G401.6 (cell line): Measurements from ENCODE around the gene SAP30L.

Experiments
- FAIRE-seq: peaks from 2 replicates; lab custom pipeline; 2012; peaks lifted over from hg19 to GRCh38; lab: Jason Lieb, UNC

The SAP30L gene

DNA sequence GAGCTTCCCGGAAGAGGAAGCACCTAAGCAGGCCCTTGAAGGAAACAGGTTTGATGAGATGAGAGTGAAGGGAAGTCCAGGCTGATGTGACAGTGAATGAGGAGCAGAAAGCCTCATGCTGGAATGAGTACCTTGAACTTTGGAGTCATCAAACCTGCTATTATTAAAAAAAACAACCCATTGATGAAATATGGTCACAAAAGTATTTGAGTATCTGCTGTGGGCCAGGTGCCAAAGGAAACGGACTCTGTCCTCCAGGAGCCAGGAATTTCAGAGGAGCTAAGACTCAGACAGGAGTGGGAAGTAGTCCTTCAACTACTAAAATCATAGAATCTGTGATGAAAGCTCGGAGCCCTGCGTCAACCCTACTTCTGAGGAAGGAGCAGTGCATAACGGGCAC, 20.4 kb downstream of the SAP30L start:
- no peak for FAIRE-seq

DNA sequence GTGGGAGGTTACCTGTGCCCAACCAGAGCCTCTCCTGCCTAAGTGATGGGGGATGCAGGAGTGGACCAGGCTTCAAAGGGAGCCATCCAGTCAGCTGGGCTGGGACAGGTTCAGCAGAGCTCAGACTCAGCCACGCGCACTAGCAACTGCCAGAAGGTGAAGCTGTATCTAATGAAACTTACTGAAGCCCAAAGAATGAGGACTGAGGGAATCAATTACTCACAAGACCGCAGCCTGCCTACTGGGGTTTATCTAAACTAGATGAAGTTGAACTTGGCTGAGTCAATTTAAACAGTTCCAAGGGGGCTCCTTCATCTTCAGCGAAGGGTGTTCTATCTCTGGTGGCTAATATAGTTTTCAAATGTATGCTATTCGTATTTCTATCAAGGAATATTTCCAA, 20.9 kb downstream of the SAP30L start:
- FAIRE-seq: no peak

DNA sequence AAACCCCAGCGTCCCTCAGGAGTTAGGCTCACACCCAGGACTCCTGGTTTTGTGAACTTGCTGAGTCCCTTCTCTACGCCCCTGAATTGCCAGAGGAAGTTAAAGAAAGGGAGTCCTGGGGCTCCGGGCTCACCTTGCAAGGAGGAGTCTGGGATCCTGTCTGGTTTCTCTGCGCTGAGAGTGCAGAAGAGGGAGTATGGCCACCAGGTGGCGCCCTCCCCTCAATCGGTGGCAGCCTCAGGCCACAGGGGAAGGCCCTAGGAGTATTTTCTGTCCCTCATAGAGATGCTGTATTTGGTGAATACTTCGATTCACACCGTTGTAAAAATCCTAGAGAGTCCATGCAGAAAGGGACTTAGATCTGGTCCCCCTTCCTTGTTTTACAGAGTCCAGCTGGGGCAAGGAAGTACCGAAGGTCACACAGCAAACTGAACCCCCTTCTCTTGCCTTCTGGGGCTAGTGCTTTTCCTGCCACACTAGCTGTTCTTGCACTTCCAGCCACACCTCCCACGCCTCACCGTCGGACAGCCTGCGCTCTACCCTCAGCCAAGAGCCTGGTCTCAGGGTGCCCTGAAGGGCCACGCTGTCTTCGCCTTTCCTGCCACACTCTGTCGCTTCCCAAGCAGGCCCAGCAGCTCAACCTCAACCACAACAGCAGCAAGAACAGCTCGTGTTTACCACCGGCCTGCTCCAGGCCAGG, 22.0 kb downstream of the SAP30L start:
- no peak for FAIRE-seq

DNA sequence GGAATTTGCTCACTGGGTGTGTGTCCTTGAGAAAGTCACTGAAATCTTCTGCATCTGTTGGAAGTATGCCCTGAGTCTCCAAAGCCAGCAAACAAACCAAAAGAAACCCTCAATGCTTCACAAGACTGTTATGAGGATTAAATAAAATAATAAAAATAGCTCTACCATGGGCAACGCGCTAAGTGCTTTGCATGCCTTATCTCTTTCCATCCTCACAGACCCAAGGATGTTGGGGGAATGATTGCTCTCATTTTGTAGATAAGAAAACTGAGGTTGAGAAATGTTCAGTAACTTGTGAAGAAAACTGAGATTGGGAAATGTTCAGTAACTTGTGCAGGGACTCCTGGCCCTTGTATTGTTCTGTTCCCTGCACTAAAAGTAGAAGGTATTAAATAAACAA, 24.3 kb downstream of the SAP30L start:
- FAIRE-seq: no peak

DNA sequence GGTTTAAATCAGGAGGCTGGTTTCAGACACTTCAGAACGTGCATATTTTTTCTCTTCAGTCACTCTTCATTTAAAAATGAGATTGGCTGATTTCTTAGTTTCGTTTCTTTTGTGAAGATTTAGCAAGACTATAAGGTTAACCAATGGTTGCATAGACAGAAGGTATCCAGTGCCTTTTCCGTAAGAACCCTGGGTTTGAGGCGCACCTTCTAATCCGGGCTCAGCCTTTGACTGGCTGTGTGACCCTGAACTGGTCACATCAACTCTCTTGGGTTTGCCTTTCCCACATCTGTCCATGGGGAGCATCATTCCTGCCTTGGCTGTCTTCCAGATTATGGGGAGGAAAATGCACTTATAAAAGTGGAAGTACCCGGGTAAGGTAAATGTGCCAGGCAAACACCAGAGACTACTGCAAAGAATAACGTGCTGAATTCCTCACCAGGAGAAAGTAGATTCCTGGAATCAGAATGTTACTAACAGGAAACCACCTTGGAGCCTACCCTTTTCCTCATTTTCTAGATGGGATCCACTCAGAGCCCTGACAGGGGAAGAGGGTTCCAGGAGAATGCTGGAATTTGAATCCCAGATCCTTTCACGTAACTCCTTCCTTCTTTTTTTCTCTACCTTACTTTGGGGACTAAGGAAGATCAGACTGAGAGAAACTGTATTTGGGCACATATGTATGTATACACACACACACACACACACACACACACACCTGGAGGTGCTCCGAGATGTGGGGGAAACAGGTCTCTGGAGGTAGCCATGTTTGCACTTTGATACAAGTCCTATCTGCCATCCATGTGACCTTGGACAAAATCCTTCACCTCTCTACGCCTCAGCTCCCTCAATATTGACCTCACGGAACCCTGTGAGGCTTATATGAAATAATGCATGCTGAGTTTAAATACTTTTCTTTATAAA, 25.4 kb downstream of the SAP30L start:
- no peak for FAIRE-seq

DNA sequence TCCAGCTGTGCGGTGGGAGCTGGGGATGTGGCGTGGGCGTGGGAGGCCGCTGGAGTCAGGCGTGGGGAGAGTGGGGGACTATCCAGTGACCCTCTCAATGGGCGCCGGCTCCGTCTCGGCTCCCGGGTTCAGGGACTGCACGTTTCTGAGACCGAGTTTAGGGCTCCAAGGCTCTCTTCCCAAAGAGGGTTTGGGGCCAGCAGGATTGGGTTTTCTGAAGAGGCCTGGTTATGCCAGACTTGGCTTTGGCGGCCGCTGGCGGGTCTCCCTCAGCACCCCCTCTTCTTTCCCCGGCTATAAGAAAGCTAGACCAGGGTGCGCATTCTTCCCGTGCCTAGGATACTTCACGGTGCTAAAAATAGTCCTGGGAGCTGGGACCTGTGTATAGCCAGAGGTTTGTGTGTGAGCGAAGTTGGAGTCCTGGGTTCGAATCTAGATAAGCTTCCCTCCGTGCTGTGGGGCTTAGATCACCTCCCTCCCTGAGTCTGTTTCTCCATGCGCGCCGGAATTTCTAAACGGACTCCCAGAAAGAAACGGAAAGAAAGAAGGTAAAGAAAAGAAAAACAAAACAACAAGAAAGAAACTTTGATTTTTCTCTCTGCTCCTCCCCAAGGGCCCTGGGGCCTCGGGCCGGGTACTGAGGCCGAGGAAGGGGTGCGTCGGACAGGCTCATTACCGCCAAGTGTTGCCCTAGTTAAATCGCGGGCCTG, 27.2 kb downstream of the SAP30L start:
- no peak for FAIRE-seq

DNA sequence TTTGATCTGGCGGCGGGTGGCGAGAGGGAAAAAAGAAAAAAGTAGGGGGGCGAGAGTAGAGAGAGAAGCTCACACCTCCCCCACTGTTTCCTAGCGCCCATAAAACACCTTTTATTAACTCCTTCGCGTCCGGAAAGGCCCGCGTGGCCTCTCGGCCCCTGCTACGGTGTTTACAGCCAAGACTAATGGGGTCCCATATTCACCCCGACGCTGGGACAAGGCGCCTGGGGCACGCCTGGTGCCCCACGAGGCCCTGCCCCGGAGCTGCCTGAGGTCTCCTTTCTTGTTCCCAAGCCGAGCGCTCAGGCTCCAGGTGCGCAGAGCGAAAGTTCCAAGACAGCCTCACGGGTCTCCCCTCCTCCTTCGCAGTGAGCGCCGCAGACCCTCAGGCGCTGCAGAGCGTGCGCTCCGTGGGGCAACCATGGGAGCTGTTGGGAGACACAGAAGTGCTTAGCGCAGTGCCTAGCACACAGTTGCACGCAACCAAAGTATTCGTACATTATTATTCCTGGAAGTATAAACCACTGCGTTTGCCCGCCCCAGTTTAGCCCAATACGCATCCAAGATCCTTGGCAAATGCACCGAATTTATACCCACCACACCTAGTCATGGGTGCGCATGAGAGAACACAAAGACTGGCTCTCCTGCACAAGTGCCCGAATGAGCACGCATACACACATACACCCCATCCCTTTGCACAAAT, 27.9 kb downstream of the SAP30L start:
- no peak for FAIRE-seq

DNA sequence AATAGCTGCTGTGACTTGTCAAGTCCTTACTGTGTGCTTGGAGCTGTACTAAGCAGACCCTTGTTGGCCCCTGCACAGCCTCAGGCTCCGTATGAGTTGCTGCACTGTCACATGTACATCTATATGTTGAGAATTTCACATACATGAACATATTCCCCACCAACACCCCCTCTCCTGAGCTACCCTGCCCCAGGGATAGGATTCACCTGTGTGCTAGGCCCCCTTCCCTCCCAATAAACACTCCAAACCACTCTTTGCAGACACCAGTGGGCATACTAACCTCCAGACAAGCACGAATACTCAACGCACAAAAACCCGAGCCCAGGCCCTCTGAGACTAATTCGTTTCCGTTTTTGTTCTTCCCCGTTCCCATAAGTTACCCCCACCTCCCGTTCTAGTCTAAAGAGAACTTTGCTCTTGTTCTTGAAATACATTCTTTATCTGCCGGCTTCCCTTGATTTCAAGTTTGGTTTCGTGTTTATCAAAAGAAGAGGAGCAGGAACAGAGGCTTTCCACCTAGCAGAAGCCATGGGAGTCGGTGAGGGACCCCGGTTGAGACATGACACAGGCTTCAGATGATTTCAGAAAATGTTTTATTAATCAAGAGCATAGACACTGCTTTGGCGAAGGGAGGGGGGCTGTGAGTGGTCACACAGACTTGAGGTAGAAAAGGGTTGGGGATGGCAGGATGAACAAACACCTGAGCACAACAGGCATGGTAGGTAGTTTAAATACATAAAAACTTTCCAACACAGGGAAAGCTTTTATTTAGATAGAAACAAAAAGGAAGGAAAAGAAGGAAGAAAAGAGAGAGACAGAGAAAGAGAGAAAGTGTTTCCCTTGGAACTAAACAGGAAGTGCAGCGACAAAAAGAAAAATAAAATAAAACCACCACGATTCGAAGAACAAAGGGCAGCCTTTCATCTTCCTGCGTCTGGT, 28.9 kb downstream of the SAP30L start:
- no peak for FAIRE-seq

DNA sequence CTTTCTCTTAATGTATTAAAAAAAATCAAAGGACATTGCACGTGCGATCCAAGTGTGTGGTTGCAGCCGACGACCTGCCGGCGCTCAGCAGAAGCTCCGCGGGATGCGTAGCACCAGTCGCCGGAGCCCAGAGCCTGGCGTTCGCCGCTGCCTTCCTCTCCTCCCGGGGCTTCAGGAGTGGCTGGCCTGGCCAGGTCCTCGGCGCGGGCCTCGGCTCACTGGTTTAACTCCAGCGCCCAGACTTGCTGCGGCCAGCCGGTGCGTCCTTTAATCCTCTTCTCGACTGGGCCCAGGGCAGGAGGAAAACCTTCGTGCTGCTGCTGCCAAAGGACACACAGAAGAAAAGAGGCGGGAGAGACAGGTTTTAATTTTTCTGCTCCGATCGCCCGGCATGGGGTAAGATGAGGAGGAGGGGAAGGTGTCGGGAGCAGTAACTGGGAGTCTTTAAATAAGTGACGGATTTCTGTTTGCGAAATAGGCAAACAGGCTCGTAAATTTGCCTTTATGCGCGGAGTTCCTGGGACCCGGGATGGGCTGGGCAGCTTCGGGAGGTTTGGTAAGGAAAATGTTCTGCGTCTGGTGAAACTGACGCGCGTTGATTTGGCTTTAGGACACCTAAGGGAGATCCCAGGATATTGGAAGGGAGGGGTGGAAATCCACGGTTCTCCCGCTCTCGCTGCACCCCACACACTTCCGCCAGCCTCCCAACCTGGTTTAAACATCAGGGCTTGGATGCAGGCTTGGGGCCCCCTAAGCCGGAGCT, 30.0 kb downstream of the SAP30L start:
- FAIRE-seq: no peak

DNA sequence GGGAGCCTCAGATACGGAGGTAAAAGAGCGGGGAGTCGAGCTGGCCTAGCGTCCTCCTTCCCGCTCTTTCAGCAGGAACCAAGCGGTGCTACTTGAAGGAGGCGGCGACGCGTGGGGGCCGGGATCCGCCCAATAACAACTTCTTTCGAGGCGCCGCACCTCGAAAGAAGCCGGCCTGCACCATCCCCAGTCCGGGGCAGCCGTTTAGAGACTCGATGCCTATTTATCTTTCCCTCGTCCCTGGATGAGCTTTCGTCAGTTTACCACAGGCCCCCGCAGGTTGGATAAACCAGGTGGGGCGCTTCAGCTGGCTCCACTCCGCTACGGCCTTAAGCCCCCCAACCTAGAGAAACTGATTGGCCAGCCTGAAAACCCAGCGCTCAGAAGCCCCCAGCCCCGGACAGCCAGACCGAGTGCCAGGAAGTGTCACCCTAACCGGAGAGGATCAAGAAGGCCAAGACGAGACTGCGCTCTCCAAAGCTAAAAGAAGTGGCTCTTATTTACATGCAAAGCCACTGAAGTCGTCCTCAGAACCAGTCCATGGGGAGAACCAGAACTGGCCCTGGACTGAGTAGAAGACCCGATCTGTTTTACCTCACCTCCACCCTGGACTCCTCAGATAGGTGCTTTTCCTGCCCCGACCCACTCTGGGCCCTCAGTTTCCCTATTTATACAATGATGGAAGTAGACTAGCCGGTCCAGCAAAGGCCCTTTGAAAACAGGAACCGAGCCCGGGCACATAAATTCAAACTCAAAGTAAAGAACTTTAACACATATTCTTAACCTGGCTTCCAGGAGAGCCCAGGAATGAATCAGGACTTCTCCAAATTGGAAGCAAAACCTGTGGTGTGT, 30.8 kb downstream of the SAP30L start:
- no peak for FAIRE-seq

DNA sequence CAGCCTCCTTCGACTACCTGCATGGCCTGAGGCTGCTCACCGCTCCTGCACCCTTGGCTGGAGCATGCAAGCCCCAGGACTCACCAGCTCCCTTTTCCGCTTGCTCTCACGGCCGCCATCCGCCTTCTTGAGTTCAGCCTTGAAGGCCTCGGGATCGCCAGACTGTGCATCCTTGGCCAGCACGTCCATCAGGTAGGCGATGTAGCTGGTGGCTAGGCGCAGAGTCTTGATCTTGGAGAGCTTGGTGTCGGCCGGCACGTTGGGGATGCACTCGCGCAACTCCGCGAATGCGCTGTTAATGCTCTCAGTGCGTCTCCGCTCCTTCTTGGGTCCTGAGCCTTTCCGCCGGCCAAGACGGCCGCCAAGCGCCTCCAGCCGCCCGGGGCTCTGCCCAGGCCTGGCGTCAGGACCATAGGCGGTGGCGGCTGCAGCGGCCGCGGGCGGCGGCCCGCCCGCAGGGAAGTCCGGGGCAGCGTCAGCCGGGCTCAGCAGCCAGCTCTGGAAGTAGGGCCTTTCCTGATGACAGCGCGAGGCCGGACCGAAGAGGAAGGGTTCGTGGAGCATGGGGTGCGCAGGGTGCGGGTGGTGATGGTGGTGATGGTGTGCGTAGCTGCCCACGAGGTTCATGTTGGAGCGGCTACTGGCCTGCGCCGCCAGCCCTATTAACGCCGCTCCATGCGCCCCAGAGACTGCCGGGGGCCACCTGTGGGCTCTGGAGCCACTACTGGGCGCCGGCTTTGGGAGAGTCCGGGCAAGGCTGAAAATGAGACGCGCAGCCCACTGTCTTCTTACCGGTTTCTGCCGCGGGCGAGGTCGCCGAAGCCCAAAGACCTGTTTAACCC, 31.8 kb downstream of the SAP30L start:
- no peak for FAIRE-seq

DNA sequence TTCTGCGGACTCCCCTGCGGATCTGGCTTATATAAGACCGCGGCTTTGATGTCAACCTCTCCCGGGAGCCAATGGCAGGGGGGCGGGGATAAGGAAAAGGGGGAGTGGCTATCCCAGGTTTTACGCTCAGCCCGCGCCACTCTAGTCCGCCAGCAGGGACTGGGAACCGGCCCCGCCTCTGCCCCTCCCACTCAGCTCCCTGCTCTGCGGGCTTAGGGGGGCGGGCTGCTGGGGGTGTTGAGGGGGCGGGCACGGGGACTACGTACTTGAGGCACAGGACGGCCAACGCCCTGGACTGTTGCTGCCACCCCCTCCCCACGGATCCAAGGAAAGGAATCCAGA, 32.4 kb downstream of the SAP30L start, which contains the start of gene HAND1:
TSS of gene HAND1 (minus strand) at position 4 of the 342 bp plus-strand sequence. CDS start 219 bp downstream, outside the sequence.
- FAIRE-seq: no peak

DNA sequence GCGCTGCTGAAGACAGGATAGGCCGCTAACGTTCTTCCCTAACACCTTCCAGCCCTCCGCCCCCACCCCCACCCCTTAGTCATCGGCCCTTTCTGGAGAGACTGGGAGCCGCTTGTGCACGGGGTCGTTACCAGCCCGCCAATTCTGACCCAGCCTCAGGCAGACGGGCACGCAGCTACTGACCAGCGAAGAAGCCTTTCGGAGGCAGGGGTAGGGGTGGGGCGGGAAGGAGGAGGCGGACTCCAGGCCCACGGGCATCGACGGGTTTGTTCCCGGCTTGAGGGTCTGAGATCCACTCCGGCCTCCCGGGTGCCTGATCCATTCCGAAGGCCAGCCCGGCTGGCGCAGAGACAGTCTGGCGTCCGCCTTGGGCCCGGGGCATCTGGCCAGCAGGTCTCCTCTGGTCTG, 33.0 kb downstream of the SAP30L start:
- no peak for FAIRE-seq

DNA sequence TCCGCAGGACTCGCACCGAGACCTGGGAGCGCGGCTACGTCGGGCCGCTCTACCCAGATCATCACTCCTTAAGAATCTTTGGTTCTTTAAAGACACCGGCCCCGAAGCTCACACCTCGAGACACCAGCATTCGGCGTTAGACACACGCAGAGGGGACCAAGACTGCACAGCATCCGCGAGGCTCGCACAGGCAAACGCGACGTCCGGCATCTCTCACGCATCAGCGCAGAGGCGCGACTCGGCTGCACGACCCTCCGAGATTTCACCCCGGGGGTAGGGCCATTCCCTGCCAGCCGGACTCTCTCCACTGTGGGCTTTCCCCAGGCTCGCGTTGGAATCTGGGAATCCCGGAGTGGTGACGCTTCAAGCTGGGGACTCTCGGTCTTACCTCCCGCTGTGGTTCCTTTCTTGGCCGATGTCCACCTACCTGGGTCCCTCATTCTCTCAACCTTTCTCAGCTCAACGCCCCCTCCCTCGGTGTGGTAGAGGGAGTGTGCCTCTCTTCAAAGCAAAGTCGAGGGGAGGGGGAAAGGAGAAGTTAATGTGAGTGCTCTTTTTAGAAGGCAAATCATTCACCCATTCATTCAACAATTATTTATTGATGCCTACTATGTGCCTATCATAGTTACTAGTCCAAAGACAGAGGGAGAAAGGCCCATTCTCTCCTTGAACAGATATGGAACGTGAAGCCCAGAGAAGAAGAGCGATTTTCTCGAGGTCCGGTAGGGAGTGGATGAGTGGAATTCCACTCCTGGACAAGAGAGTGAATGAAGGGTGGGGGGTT, 33.6 kb downstream of the SAP30L start:
- no peak for FAIRE-seq

DNA sequence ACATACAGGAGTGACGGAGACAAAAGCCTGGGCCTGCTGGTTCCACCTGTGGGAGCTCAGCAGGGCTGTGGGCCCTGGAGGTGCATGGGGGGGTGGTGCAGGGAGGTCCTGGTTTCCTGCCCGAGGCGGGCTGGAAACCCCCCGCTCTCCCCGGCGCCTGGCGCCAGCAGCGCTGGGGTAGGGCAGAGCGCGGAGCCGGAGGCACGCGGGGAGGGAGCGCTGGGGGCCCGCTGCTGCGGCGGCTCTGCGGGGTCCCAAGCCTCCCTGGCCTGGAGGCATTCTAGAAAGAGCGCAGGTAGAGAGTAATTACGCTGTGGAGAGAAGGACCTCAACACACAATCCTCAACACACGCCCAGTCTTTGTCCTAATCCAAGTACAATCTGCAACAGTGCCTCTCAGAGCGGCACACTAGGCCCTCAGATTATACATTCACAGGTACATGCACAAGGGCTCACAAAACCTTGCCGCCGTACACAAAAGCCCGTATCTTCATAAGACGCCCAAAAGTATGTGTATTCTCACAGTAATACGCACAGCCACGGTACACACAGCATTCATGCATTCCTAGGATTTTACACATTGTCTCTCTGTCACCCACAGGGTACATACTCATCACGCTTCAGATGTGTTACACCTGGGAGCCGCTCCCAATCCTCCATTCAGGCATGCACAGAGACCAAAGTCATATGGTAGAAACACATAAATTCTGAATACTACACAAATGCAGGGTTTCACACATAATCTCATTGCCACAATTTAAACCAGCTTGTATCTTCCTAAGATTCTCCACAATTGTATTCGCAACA, 34.4 kb downstream of the SAP30L start:
- no peak for FAIRE-seq

DNA sequence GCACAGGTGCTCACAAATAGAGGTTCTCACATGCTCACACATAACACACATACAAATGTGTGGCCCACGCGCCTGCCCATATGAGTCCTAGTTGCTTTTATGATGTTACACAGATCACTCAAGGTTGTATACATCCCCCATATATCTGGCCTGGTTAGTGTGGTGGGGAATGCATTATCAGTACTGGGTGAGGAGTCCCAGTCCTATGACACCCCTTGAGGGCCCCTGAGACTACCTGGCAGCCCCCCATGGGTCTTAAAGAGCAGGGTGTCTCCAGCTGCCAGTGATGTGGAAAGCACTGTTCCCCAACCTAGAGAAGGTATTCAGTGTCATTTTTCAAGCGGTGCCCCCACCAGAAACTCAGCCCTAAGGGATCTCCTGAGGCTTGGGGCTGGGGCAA, 35.0 kb downstream of the SAP30L start:
- FAIRE-seq: no peak
